HL-60 (cell line): ENCODE data around the gene RNF220.

Experiments used
- DNase-seq, 2 experiments: peaks; one replicate each; pipeline ENCODE4 v3.0.0-alpha.2; 2010 to 2020; ENCODE audit warnings: low read depth in 1 of 2, low spot score in 1 of 2
- H3K27ac ChIP-seq: fragments of 250-450 bp; sonication (Bioruptor Pico); replicated peaks from 2 replicates; pipeline ENCODE4 v1.5.1; 2020; ENCODE audit warnings: mild to moderate bottlenecking, moderate library complexity
- H3K27me3 ChIP-seq: fragments of 250-450 bp; sonication (Bioruptor Pico); 2 replicates; pipeline ENCODE4 v1.5.1; 2021; ENCODE audit warnings: mild to moderate bottlenecking, moderate library complexity; ENCODE audit not compliant: insufficient read depth, poor library complexity, severe bottlenecking
- H3K4me3 ChIP-seq: replicated peaks from 2 replicates; pipeline ENCODE4 v1.5.1; 2011; ENCODE audit warnings: mild to moderate bottlenecking, control low read depth, low read length; ENCODE audit not compliant: insufficient read depth
- CTCF ChIP-seq: IDR thresholded peaks from one replicate; pipeline ENCODE4 v1.5.1; 2011; ENCODE audit warnings: low read length, control low read depth, inconsistent platforms; ENCODE audit not compliant: insufficient read depth
- GABPA ChIP-seq: IDR thresholded peaks from 2 replicates; pipeline ENCODE4 v1.6.1; 2012; ENCODE audit warnings: low read depth
- POLR2AphosphoS5 ChIP-seq: IDR thresholded peaks from 2 replicates; pipeline ENCODE4 v1.6.1; 2012; ENCODE audit warnings: low read depth
- REST ChIP-seq: IDR thresholded peaks from 2 replicates; pipeline ENCODE4 v1.6.1; 2012; ENCODE audit warnings: low read depth; ENCODE audit not compliant: insufficient replicate concordance
- SPI1 ChIP-seq: IDR thresholded peaks from 2 replicates; pipeline ENCODE4 v1.6.1; 2012; ENCODE audit warnings: low read depth, mild to moderate bottlenecking, borderline replicate concordance

Gene RNF220

GRCh38 chr1:44608141-44608540 is 203.1 kb downstream of the RNF220 start:
- no peak for DNase-seq
- TF ChIP-seq CTCF (no peak), SPI1 (no peak), POLR2AphosphoS5 (no peak), REST (no peak), GABPA (no peak)
- H3K27ac ChIP-seq = no peak overlapping the region
- H3K4me3 ChIP-seq = no peak overlapping the region
- H3K27me3 ChIP-seq = no peaks in the 10 kb centered on the region

DNA sequence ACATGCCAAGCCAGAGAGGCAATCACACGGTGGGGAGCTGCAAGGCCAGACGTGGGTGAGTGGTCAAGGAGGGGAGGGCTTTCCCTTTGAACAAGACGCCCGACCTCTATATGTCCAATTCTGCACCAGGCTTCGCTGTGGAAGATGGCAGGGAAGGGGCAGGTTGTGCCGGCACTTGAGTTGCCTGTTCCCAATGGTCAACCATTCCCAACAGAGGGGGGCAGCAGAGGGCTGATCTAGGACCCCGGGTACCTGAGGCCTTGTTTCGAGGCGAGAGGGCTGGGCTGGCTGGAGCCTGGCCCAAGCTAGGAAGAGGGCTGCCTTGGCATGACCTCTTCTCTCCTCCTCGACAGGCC is 204.3 kb downstream of the RNF220 start:
- peak in 1 of 2 experiments; percentile 24 for DNase-seq
- TF ChIP-seq POLR2AphosphoS5 (no peak), SPI1 (no peak), CTCF (no peak), REST (no peak), GABPA (no peak)
- Histone ChIP-seq H3K27me3 (no peaks in the 10 kb centered on the region), H3K4me3 (no peak overlapping the region), H3K27ac (no peak overlapping the region)

GRCh38 chr1:44609768-44610526 is 204.9 kb downstream of the RNF220 start:
- TF ChIP-seq REST = no peak
- TF ChIP-seq CTCF = no peak
- TF ChIP-seq SPI1 = no peak
- DNase-seq = no peak

More at GRCh38 chr1:44609768-44610526, 204.9 kb downstream of the RNF220 start:
- Histone ChIP-seq H3K27me3 (no peaks in the 10 kb centered on the region), H3K27ac (no peak overlapping the region), H3K4me3 (no peak overlapping the region)
